ENCODE results near the gene DIP2A. TPM values are rescaled to one million over a fixed set of nuclear protein-coding genes. Genes with fewer than 3 reads are reported as not detected.

The DIP2A gene
- total and polyA plus RNA-seq, 4 donors = 15.5 to 71.4 (median 28.7) TPM

GRCh38 chr21:46428987-46429710, 29.5 kb upstream of the DIP2A start:
- H3K4me1 ChIP-seq (ENCODE audit: control insufficient read depth in 5 of 5, insufficient read depth in 5 of 5, low read length in 5 of 5) = no peaks in the 10 kb centered on the region
- DNase-seq = no peak
- H3K36me3 ChIP-seq (ENCODE audit: control insufficient read depth in 4 of 4, insufficient read depth in 4 of 4, low read length in 4 of 4) = peaks cover 4 to 60% (median 24%) of the 10 kb centered on the region in 4 donors
- no peak overlapping the region for H3K27ac ChIP-seq (ENCODE audit: low read depth in 1 of 2, low read length in 1 of 2)
- no peaks in the 10 kb centered on the region for H3K9me3 ChIP-seq (ENCODE audit: control insufficient read depth in 4 of 4, insufficient read depth in 3 of 4, low read length in 3 of 4)
- H3K27me3 ChIP-seq (ENCODE audit: control insufficient read depth in 3 of 3, insufficient read depth in 3 of 3, low read length in 2 of 3) = no peaks in the 10 kb centered on the region
- 97 to 98% methylated on average over 32 to 44 of the region's 44 CpGs for WGBS, 2 donors
- H3K9ac ChIP-seq (ENCODE audit: insufficient read depth in 1 of 2, low read length in 2 of 2) = no peak overlapping the region
- no peak for TF ChIP-seq CTCF (IDR thresholded peaks at IDR 0.05; ENCODE audit: control extremely low read depth, extremely low read depth)
- H3K4me3 ChIP-seq = no peak overlapping the region
- ATAC-seq (ENCODE audit: insufficient read depth, low FRiP score) = no peak

DNA sequence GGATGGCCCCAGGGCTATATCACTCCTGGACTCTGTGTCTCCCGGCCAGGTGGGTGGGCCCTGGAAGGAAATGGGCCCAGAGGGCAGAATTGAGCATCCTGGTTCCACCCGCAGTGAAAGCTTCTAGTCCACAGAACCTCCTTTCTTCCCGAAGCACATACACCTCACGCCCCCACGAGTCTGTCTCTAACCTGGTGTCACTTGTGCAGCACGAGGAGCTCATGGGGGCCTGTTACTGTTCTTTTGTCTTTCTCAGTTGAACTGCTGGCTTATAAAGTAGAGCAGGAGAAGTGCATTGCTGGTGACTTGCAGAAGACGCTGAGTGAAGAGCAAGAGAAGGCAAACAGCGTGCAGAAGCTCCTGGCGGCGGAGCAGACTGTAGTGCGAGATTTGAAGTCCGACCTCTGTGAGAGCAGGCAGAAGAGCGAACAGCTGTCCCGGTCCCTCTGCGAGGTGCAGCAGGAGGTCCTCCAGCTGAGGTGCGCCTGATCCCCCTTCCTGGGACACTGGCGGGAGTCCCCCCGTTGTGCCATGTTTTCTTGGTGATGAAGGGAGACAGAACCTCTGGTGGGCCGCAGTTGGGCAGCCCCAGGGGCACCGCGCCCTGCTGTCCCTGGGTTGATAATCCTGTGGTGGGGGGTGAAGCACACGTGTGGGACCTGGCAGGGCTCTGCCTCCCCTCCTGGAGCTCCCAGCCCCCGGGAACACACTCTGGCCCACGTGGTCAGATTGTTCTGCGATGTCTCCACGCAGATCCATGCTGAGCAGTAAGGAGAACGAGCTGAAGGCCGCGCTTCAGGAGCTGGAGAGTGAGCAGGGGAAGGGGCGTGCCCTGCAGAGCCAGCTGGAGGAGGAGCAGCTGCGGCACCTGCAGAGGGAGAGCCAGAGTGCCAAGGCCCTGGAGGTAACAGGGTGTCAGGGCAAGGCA, 28.7 kb upstream of the DIP2A start:
- Histone ChIP-seq H3K4me1 (ENCODE audit: control insufficient read depth in 5 of 5, insufficient read depth in 5 of 5, low read length in 5 of 5) (no peaks in the 10 kb centered on the region), H3K27ac (ENCODE audit: low read depth in 1 of 2, low read length in 1 of 2) (no peak overlapping the region), H3K36me3 (ENCODE audit: control insufficient read depth in 4 of 4, insufficient read depth in 4 of 4, low read length in 4 of 4) (peaks cover 6 to 67% (median 27%) of the 10 kb centered on the region in 4 donors), H3K9ac (ENCODE audit: insufficient read depth in 1 of 2, low read length in 2 of 2) (no peak overlapping the region), H3K27me3 (ENCODE audit: control insufficient read depth in 3 of 3, insufficient read depth in 3 of 3, low read length in 2 of 3) (no peaks in the 10 kb centered on the region), H3K9me3 (ENCODE audit: control insufficient read depth in 4 of 4, insufficient read depth in 3 of 4, low read length in 3 of 4) (no peaks in the 10 kb centered on the region), H3K4me3 (no peak overlapping the region)
- no peak for ATAC-seq (ENCODE audit: insufficient read depth, low FRiP score)
- WGBS, 2 donors = 92 to 94% methylated on average over 30 to 31 of the region's 31 CpGs
- no peak for TF ChIP-seq CTCF (IDR thresholded peaks at IDR 0.05; ENCODE audit: control extremely low read depth, extremely low read depth)
- no peak for DNase-seq

DNA sequence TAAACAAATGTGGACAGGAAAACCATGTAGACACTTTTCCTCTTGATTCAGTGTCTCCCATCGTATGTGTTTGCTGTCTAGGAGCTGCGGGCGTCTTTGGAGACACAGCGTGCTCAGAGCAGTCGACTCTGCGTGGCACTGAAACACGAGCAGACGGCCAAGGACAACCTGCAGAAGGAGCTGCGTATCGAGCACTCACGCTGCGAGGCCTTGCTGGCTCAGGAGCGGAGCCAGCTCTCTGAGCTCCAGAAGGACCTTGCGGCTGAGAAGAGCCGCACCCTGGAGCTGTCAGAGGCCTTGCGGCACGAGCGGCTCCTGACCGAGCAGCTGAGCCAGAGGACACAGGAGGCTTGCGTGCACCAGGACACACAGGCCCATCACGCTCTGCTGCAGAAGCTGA, 27.2 kb upstream of the DIP2A start:
- Histone ChIP-seq H3K36me3 (ENCODE audit: control insufficient read depth in 4 of 4, insufficient read depth in 4 of 4, low read length in 4 of 4) (peaks cover 6 to 66% (median 29%) of the 10 kb centered on the region in 4 donors), H3K9me3 (ENCODE audit: control insufficient read depth in 4 of 4, insufficient read depth in 3 of 4, low read length in 3 of 4) (no peaks in the 10 kb centered on the region), H3K4me1 (ENCODE audit: control insufficient read depth in 5 of 5, insufficient read depth in 5 of 5, low read length in 5 of 5) (no peaks in the 10 kb centered on the region), H3K27me3 (ENCODE audit: control insufficient read depth in 3 of 3, insufficient read depth in 3 of 3, low read length in 2 of 3) (no peaks in the 10 kb centered on the region), H3K4me3 (no peak overlapping the region), H3K9ac (ENCODE audit: insufficient read depth in 1 of 2, low read length in 2 of 2) (no peak overlapping the region), H3K27ac (ENCODE audit: low read depth in 1 of 2, low read length in 1 of 2) (no peak overlapping the region)
- no peak for TF ChIP-seq CTCF (IDR thresholded peaks at IDR 0.05; ENCODE audit: control extremely low read depth, extremely low read depth)
- WGBS, 2 donors = 92 to 97% methylated on average over 21 of the region's 21 CpGs
- ATAC-seq (ENCODE audit: insufficient read depth, low FRiP score) = no peak
- DNase-seq = no peak
